ENCODE measurements around the gene CDR2L. TPM values are rescaled to one million over a fixed set of nuclear protein-coding genes. Genes with fewer than 3 reads are reported as not detected.

The CDR2L gene
- polyA plus RNA-seq, 2 donors = 3.6 to 4.3 TPM

GRCh38 chr17:74957935-74958740, 29.3 kb upstream of the CDR2L start:
- Histone ChIP-seq H3K4me3 (ENCODE audit: low read depth in 1 of 2, low read length in 2 of 2) (no peak overlapping the region), H3K27me3 (ENCODE audit: control insufficient read depth in 1 of 2, insufficient read depth in 2 of 2, low read length in 2 of 2) (no peaks in the 10 kb centered on the region), H3K36me3 (ENCODE audit: control insufficient read depth in 2 of 2, insufficient read depth in 2 of 2, low read length in 1 of 2) (peaks cover 0 to 3% of the 10 kb centered on the region in 2 donors), H3K9me3 (ENCODE audit: control insufficient read depth in 2 of 2, insufficient read depth in 1 of 2, low read depth in 1 of 2, low read length in 1 of 2) (no peaks in the 10 kb centered on the region), H3K4me1 (ENCODE audit: control insufficient read depth in 2 of 2, insufficient read depth in 2 of 2, low read length in 1 of 2) (no peaks in the 10 kb centered on the region), H3K27ac (ENCODE audit: low read depth in 2 of 2, low read length in 1 of 2) (no peak overlapping the region)
- 44 to 45% methylated on average over 33 of the region's 33 CpGs for WGBS, 2 donors

GRCh38 chr17:74959826-74960515, 27.5 kb upstream of the CDR2L start:
- Histone ChIP-seq H3K36me3 (ENCODE audit: control insufficient read depth in 2 of 2, insufficient read depth in 2 of 2, low read length in 1 of 2) (no peaks in the 10 kb centered on the region), H3K4me3 (ENCODE audit: low read depth in 1 of 2, low read length in 2 of 2) (no peak overlapping the region), H3K27me3 (ENCODE audit: control insufficient read depth in 1 of 2, insufficient read depth in 2 of 2, low read length in 2 of 2) (no peaks in the 10 kb centered on the region), H3K4me1 (ENCODE audit: control insufficient read depth in 2 of 2, insufficient read depth in 2 of 2, low read length in 1 of 2) (no peaks in the 10 kb centered on the region), H3K9me3 (ENCODE audit: control insufficient read depth in 2 of 2, insufficient read depth in 1 of 2, low read depth in 1 of 2, low read length in 1 of 2) (no peaks in the 10 kb centered on the region), H3K27ac (ENCODE audit: low read depth in 2 of 2, low read length in 1 of 2) (no peak overlapping the region)
- 67 to 75% methylated on average over 14 of the region's 14 CpGs for WGBS, 2 donors

DNA sequence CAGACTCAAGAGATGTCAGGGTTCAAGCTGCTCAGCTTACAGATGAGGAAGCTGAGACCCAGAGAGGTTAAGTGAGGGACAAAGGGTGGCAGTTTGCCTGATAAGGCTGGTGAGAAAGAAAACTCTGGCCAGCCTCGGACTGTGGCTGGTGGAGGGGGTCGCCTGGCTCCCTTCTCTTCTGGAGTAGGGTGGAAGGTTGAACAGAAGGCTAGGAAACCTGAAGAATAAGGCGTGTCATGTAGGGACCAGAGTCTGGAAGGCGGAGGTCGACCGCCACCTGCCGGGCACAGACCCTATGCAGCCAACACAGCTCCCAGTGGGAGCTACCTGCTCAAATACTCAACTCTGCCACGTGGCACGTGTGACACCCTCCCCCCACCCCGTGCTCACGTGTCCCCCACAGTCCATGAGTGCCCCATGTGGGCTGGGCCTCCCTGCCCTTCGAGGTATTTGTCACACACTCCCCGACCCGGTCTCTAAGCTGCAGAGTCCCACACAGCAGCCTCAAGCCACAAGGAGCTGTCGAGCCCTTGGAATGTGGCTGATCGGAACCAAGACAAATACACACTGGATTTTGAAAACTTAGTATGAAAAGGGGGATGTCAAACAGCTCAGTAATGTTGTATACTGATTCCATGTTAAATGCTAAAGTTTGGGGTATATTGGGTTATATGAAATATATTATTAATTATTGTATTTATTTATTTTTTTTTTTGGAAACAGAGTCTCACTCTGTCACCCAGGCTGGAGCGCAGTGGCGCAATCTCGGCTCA, 26.7 kb upstream of the CDR2L start:
- WGBS, 2 donors = 39% methylated on average over 19 of the region's 19 CpGs
- no peak overlapping the region for H3K4me3 ChIP-seq (ENCODE audit: low read depth in 1 of 2, low read length in 2 of 2)
- H3K4me1 ChIP-seq (ENCODE audit: control insufficient read depth in 2 of 2, insufficient read depth in 2 of 2, low read length in 1 of 2) = no peaks in the 10 kb centered on the region
- no peaks in the 10 kb centered on the region for H3K36me3 ChIP-seq (ENCODE audit: control insufficient read depth in 2 of 2, insufficient read depth in 2 of 2, low read length in 1 of 2)
- no peaks in the 10 kb centered on the region for H3K9me3 ChIP-seq (ENCODE audit: control insufficient read depth in 2 of 2, insufficient read depth in 1 of 2, low read depth in 1 of 2, low read length in 1 of 2)
- no peaks in the 10 kb centered on the region for H3K27me3 ChIP-seq (ENCODE audit: control insufficient read depth in 1 of 2, insufficient read depth in 2 of 2, low read length in 2 of 2)
- no peak overlapping the region for H3K27ac ChIP-seq (ENCODE audit: low read depth in 2 of 2, low read length in 1 of 2)

- Histone ChIP-seq H3K4me3 (ENCODE audit: low read depth in 1 of 2, low read length in 2 of 2) (no peak overlapping the region), H3K9me3 (ENCODE audit: control insufficient read depth in 2 of 2, insufficient read depth in 1 of 2, low read depth in 1 of 2, low read length in 1 of 2) (no peaks in the 10 kb centered on the region), H3K27me3 (ENCODE audit: control insufficient read depth in 1 of 2, insufficient read depth in 2 of 2, low read length in 2 of 2) (no peaks in the 10 kb centered on the region), H3K36me3 (ENCODE audit: control insufficient read depth in 2 of 2, insufficient read depth in 2 of 2, low read length in 1 of 2) (no peaks in the 10 kb centered on the region), H3K27ac (ENCODE audit: low read depth in 2 of 2, low read length in 1 of 2) (no peak overlapping the region), H3K4me1 (ENCODE audit: control insufficient read depth in 2 of 2, insufficient read depth in 2 of 2, low read length in 1 of 2) (no peaks in the 10 kb centered on the region)
- WGBS, 2 donors = 43 to 44% methylated on average over 23 of the region's 23 CpGs
These were observed 25.6 kb upstream of the CDR2L start for GRCh38 chr17:74961657-74962350.

GRCh38 chr17:74962622-74963394, 24.6 kb upstream of the CDR2L start:
- H3K36me3 ChIP-seq (ENCODE audit: control insufficient read depth in 2 of 2, insufficient read depth in 2 of 2, low read length in 1 of 2) = no peaks in the 10 kb centered on the region
- no peaks in the 10 kb centered on the region for H3K4me1 ChIP-seq (ENCODE audit: control insufficient read depth in 2 of 2, insufficient read depth in 2 of 2, low read length in 1 of 2)
- no peaks in the 10 kb centered on the region for H3K9me3 ChIP-seq (ENCODE audit: control insufficient read depth in 2 of 2, insufficient read depth in 1 of 2, low read depth in 1 of 2, low read length in 1 of 2)
- no peak overlapping the region for H3K27ac ChIP-seq (ENCODE audit: low read depth in 2 of 2, low read length in 1 of 2)
- no peak overlapping the region for H3K4me3 ChIP-seq (ENCODE audit: low read depth in 1 of 2, low read length in 2 of 2)
- WGBS, 2 donors = 83 to 86% methylated on average over 18 of the region's 18 CpGs
- no peaks in the 10 kb centered on the region for H3K27me3 ChIP-seq (ENCODE audit: control insufficient read depth in 1 of 2, insufficient read depth in 2 of 2, low read length in 2 of 2)

DNA sequence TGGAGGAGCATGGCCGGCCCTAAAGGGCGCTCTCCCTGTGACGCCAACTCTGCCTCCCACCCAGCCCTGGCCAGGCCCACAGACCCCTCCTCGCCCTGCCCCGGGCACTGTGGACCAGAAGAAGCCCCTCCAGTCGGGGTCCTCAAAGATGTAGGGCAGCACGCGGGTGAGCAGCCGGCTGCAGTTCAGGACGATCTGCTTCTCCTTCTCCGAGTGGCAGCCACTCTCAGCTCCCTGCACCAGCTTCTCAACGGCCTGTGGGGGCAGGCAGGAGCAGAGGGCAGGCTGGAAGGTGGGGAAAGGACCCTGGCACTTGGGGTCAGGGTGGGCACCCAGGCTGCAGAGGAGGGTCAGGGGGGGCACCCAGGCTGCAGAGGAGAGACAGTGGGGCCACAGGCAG, 23.8 kb upstream of the CDR2L start:
- no peaks in the 10 kb centered on the region for H3K9me3 ChIP-seq (ENCODE audit: control insufficient read depth in 2 of 2, insufficient read depth in 1 of 2, low read depth in 1 of 2, low read length in 1 of 2)
- peaks cover 0 to 6% of the 10 kb centered on the region in 2 donors for H3K4me1 ChIP-seq (ENCODE audit: control insufficient read depth in 2 of 2, insufficient read depth in 2 of 2, low read length in 1 of 2)
- WGBS, 2 donors = 73 to 81% methylated on average over 12 of the region's 12 CpGs
- H3K4me3 ChIP-seq (ENCODE audit: low read depth in 1 of 2, low read length in 2 of 2) = no peak overlapping the region
- H3K36me3 ChIP-seq (ENCODE audit: control insufficient read depth in 2 of 2, insufficient read depth in 2 of 2, low read length in 1 of 2) = no peaks in the 10 kb centered on the region
- H3K27me3 ChIP-seq (ENCODE audit: control insufficient read depth in 1 of 2, insufficient read depth in 2 of 2, low read length in 2 of 2) = no peaks in the 10 kb centered on the region
- no peak overlapping the region for H3K27ac ChIP-seq (ENCODE audit: low read depth in 2 of 2, low read length in 1 of 2)

- Histone ChIP-seq H3K9me3 (ENCODE audit: control insufficient read depth in 2 of 2, insufficient read depth in 1 of 2, low read depth in 1 of 2, low read length in 1 of 2) (no peaks in the 10 kb centered on the region), H3K36me3 (ENCODE audit: control insufficient read depth in 2 of 2, insufficient read depth in 2 of 2, low read length in 1 of 2) (no peaks in the 10 kb centered on the region), H3K27me3 (ENCODE audit: control insufficient read depth in 1 of 2, insufficient read depth in 2 of 2, low read length in 2 of 2) (no peaks in the 10 kb centered on the region), H3K4me1 (ENCODE audit: control insufficient read depth in 2 of 2, insufficient read depth in 2 of 2, low read length in 1 of 2) (peaks cover 0 to 10% of the 10 kb centered on the region in 2 donors), H3K27ac (ENCODE audit: low read depth in 2 of 2, low read length in 1 of 2) (no peak overlapping the region), H3K4me3 (ENCODE audit: low read depth in 1 of 2, low read length in 2 of 2) (no peak overlapping the region)
- WGBS, 2 donors = 87 to 89% methylated on average over 12 of the region's 12 CpGs
These were observed 23.1 kb upstream of the CDR2L start for GRCh38 chr17:74964246-74964761.

- H3K4me1 ChIP-seq (ENCODE audit: control insufficient read depth in 2 of 2, insufficient read depth in 2 of 2, low read length in 1 of 2) = peaks cover 0 to 10% of the 10 kb centered on the region in 2 donors
- 48 to 55% methylated on average over 14 of the region's 14 CpGs for WGBS, 2 donors
- no peak overlapping the region for H3K4me3 ChIP-seq (ENCODE audit: low read depth in 1 of 2, low read length in 2 of 2)
- no peaks in the 10 kb centered on the region for H3K27me3 ChIP-seq (ENCODE audit: control insufficient read depth in 1 of 2, insufficient read depth in 2 of 2, low read length in 2 of 2)
- H3K36me3 ChIP-seq (ENCODE audit: control insufficient read depth in 2 of 2, insufficient read depth in 2 of 2, low read length in 1 of 2) = no peaks in the 10 kb centered on the region
- no peak overlapping the region for H3K27ac ChIP-seq (ENCODE audit: low read depth in 2 of 2, low read length in 1 of 2)
- no peaks in the 10 kb centered on the region for H3K9me3 ChIP-seq (ENCODE audit: control insufficient read depth in 2 of 2, insufficient read depth in 1 of 2, low read depth in 1 of 2, low read length in 1 of 2)
These were observed 22.3 kb upstream of the CDR2L start for GRCh38 chr17:74964988-74965622.
